Neural progenitor cell (in vitro differentiated cells): ENCODE results near the gene IGFL1.

ENCODE experiments used
- EZH2 ChIP-seq: fragments of 200-600 bp; sonication (generic); IDR thresholded peaks from 2 replicates; pipeline ENCODE4 v1.6.1; 2017; ENCODE audit warnings: antibody characterized with exemption, mild to moderate bottlenecking, moderate library complexity
- EZH2phosphoT487 ChIP-seq: fragments of 200-600 bp; sonication (generic); IDR thresholded peaks from 2 replicates; pipeline ENCODE4 v1.6.1; 2017; ENCODE audit warnings: antibody characterized with exemption
- TF ChIP-seq, protein P1 (sequence below): fragments of 200-600 bp; sonication (generic); IDR thresholded peaks from 2 replicates; pipeline ENCODE4 v1.5.1; 2017; ENCODE audit warnings: antibody characterized with exemption, mild to moderate bottlenecking

DNA sequence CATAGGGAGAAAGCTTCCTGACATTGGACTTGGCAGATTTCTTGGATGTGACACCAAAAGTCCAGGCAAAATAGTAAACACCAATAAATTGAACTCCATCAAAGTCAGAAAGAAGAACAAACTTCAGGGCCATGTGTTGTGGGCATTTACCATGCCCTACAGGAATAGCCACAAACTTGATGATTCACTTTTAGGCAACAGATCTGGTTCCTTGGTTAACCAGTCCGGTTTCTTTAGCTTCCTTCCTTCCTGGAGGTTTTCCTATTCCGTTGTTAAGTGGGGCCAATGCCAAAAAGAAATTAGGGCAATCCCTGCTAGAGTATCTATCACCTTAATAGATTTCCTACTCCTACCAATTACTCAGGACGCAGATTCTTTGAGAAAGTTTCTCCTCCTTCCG is 25.2 kb downstream of the IGFL1 start:
- TF ChIP-seq, protein P1, sequence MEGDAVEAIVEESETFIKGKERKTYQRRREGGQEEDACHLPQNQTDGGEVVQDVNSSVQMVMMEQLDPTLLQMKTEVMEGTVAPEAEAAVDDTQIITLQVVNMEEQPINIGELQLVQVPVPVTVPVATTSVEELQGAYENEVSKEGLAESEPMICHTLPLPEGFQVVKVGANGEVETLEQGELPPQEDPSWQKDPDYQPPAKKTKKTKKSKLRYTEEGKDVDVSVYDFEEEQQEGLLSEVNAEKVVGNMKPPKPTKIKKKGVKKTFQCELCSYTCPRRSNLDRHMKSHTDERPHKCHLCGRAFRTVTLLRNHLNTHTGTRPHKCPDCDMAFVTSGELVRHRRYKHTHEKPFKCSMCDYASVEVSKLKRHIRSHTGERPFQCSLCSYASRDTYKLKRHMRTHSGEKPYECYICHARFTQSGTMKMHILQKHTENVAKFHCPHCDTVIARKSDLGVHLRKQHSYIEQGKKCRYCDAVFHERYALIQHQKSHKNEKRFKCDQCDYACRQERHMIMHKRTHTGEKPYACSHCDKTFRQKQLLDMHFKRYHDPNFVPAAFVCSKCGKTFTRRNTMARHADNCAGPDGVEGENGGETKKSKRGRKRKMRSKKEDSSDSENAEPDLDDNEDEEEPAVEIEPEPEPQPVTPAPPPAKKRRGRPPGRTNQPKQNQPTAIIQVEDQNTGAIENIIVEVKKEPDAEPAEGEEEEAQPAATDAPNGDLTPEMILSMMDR = no peak
- no peak for TF ChIP-seq EZH2
- TF ChIP-seq EZH2phosphoT487 = no peak
